HTR-8/SVneo (cell line): ENCODE measurements around the gene KLK5.
"Not testable (repeated sequence)": the region's sequence is repeated elsewhere in the genome, so short reads cannot be mapped to it uniquely, and the experiment has no call there.

Experiments
- DNase-seq: peaks from one replicate; pipeline ENCODE4 v3.0.0; 2011; ENCODE audit warnings: low spot score, mixed read lengths; ENCODE audit not compliant: insufficient read length
- FAIRE-seq: peaks from 2 replicates; lab custom pipeline; 2011; peaks lifted over from hg19 to GRCh38; lab: Jason Lieb, UNC

The KLK5 gene

GRCh38 chr19:50952910-50953309 is at the start of gene KLK5:
KLK5 (minus strand) TSS chr19:50953038; CDS start chr19:50952657, 381 bp downstream.
- FAIRE-seq: no peak
- DNase-seq: peak; percentile 27

GRCh38 chr19:51002089-51002532 is 49.3 kb upstream of the KLK5 start:
- FAIRE-seq (no peak), DNase-seq (no peak)

- DNase-seq (no peak), FAIRE-seq (no peak)
These were observed 48.7 kb upstream of the KLK5 start, which contains the start of gene KLK8 for GRCh38 chr19:51001515-51001914. KLK8 (minus strand) TSS chr19:51001604; CDS start chr19:51001167, 437 bp downstream.

GRCh38 chr19:51000981-51001380 is 48.1 kb upstream of the KLK5 start:
- FAIRE-seq (no peak), DNase-seq (no peak)

GRCh38 chr19:51000426-51000825 is 47.6 kb upstream of the KLK5 start:
- no peak for FAIRE-seq
- DNase-seq: no peak

GRCh38 chr19:50998686-50999085 is 45.8 kb upstream of the KLK5 start:
- DNase-seq: no peak
- FAIRE-seq: no peak

GRCh38 chr19:50998061-50998460 is 45.2 kb upstream of the KLK5 start:
- FAIRE-seq: no peak
- no peak for DNase-seq

GRCh38 chr19:50994129-50994528 is 41.3 kb upstream of the KLK5 start:
- DNase-seq: no peak
- FAIRE-seq: no peak

GRCh38 chr19:50992666-50993035 is 39.8 kb upstream of the KLK5 start:
- no peak for DNase-seq
- FAIRE-seq: no peak

GRCh38 chr19:50984416-50984815 is 31.6 kb upstream of the KLK5 start:
- FAIRE-seq: not testable (repeated sequence)

GRCh38 chr19:50983625-50984292 is 30.9 kb upstream of the KLK5 start, which contains the start of gene KLK7:
KLK7 (minus strand) TSS chr19:50983917; CDS start chr19:50982399, 1,518 bp downstream.
- FAIRE-seq (no peak), DNase-seq (no peak)

More at GRCh38 chr19:50984416-50984815, 31.6 kb upstream of the KLK5 start:
- DNase-seq: not testable (repeated sequence)

GRCh38 chr19:50982186-50982585 is 29.3 kb upstream of the KLK5 start:
- DNase-seq: no peak
- FAIRE-seq: no peak

GRCh38 chr19:50981587-50982146 is 28.8 kb upstream of the KLK5 start:
- no peak for DNase-seq
- FAIRE-seq: no peak

GRCh38 chr19:50980208-50980607 is 27.4 kb upstream of the KLK5 start:
- FAIRE-seq (no peak), DNase-seq (no peak)

GRCh38 chr19:50979758-50980157 is 26.9 kb upstream of the KLK5 start:
- DNase-seq (no peak), FAIRE-seq (no peak)

- no peak for DNase-seq
- FAIRE-seq: no peak
These were observed 26.0 kb upstream of the KLK5 start for GRCh38 chr19:50978772-50979390.

- DNase-seq: no peak
- no peak for FAIRE-seq
These were observed 24.8 kb upstream of the KLK5 start for GRCh38 chr19:50977626-50978025.

GRCh38 chr19:50975766-50976165 is 22.9 kb upstream of the KLK5 start:
- FAIRE-seq (no peak), DNase-seq (no peak)

GRCh38 chr19:50974702-50975556 is 22.1 kb upstream of the KLK5 start:
- no peak for FAIRE-seq
- DNase-seq: no peak

- DNase-seq (no peak), FAIRE-seq (no peak)
These were observed 20.0 kb upstream of the KLK5 start for GRCh38 chr19:50972795-50973376.
